SH-SY5Y (cell line): ENCODE measurements around the gene JAKMIP2.

Experiments used
- GATA2 ChIP-seq: IDR thresholded peaks from 2 replicates; pipeline ENCODE4 v1.6.1; 2011; ENCODE audit warnings: mild to moderate bottlenecking, low read depth, low read length
- GATA3 ChIP-seq: IDR thresholded peaks from 2 replicates; pipeline ENCODE4 v1.6.1; 2011; ENCODE audit warnings: low read depth, mild to moderate bottlenecking, low read length, moderate library complexity

- no peak for TF ChIP-seq GATA3
- TF ChIP-seq GATA2 = no peak
Observed at GRCh38 chr5:147558826-147559225, 223.7 kb downstream of the JAKMIP2 start.
